Activated CD8-positive, alpha-beta memory T cell treated with anti-CD3 and anti-CD28 coated beads, Interleukin-2, amount 10 ng/mL, durations not matched to agents 7 days and 5 days (primary cell): Measurements from ENCODE around the gene KRT85. TPM values are rescaled to one million over a fixed set of nuclear protein-coding genes. Genes with fewer than 3 reads are reported as not detected.

Experiments
- ATAC-seq: fragments of 150-1000 bp; cut with Tn5 transposase; one replicate; pipeline ENCODE4 v1.10.0; 2021; ENCODE audit warnings: moderate library complexity
- CTCF ChIA-PET: fragments of 350-600 bp; sonication (Branson Sonifier 250); formaldehyde crosslinking; loops from one replicate; lab custom pipeline; 2021; ENCODE audit warnings: antibody characterized with exemption; lab: Charles Lee
- DNase-seq: peaks from one replicate; pipeline ENCODE4 v3.0.0-alpha.2; 2020
- H3K27ac Mint-ChIP-seq: one replicate; pipeline ENCODE4 v1.8.0; 2021; ENCODE audit warnings: mild to moderate bottlenecking, mixed read lengths
- H3K27me3 Mint-ChIP-seq: one replicate; pipeline ENCODE4 v1.8.0; 2021; ENCODE audit warnings: mixed read lengths
- H3K36me3 Mint-ChIP-seq: one replicate; pipeline ENCODE4 v1.8.0; 2021; ENCODE audit warnings: mild to moderate bottlenecking, mixed read lengths
- H3K4me1 Mint-ChIP-seq: one replicate; pipeline ENCODE4 v1.8.0; 2021; ENCODE audit warnings: mixed read lengths
- H3K4me3 Mint-ChIP-seq: one replicate; pipeline ENCODE4 v1.8.0; 2021; ENCODE audit warnings: mild to moderate bottlenecking, moderate library complexity, mixed read lengths
- H3K9me3 Mint-ChIP-seq: one replicate; pipeline ENCODE4 v1.8.0; 2022; ENCODE audit warnings: low read depth, mixed read lengths
- total RNA-seq, 2 experiments: library from RNA; stranded (reverse); gene quantifications; one replicate each; pipeline ENCODE4 v1.2.3, GENCODE V29; 2021

KRT85 gene
- total RNA-seq, 2 experiments from 2014 or later = not detected

DNA sequence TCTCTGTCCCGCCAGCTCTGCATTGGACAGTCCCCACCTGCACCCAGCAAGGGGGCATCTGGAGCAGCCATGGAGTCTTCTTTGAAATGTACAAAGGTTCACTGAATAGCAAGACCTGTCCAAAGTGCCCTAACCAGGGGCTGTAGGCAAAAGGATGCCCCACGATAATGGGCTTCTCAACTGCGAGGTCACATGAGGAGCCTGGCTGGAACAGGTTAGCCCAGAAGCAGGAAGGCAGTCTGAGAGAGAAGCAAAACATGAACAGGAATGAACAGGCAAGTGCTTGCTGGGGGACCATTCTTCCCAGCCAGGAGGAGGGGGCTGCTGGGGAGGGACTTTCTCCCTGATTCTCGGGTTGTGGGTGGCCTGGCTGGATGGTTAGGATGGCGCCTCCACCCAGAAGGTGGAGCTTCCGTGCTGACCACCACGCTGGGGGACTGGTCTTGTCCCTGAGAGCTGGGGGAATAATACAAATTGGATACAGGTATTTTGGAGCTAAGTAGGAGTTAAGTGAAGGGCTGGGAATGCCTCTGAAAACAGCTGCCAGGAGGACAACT is 7.1 kb downstream of the KRT85 start:
- no peaks in the 10 kb centered on the region for H3K36me3 Mint-ChIP-seq
- CTCF ChIA-PET = interaction anchor here (1.0 to 5.0 kb wide), 5 partner anchors 9 to 199 kb away, joined by 3 to 25 read pairs (median 5); no protein-coding TSS in a partner anchor
- H3K4me1 Mint-ChIP-seq = peaks cover 37% of the 10 kb centered on the region
- peaks cover 7% of the 10 kb centered on the region for H3K27me3 Mint-ChIP-seq
- no peak overlapping the region for H3K4me3 Mint-ChIP-seq
- H3K9me3 Mint-ChIP-seq = no peaks in the 10 kb centered on the region
- ATAC-seq = no peak
- no peak overlapping the region for H3K27ac Mint-ChIP-seq
- no peak for DNase-seq

DNA sequence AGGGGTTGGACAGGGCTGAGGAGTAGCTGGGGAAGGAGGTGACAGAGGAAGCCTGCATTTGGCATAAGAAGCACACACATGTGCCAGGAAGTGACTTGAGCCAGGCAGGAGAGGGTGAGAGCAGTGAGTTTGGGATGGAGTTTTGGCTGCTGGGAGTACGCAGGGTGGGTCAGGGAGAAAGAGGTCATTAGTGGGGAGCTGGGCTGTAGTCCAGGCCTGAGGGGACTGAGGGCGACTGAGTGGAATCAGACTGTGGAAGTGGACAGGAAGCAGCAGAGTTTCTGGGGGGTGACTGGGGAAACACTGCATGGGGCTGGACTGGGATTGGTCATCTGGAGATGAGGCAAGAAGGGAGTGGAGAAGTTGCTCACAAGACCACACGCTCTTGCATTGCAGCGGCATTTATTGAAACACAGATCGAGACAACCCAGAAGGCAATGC is 7.6 kb downstream of the KRT85 start:
- Mint-ChIP-seq H3K27ac (peak overlapping the region; percentile 0), H3K4me3 (no peak overlapping the region), H3K27me3 (peaks cover 8% of the 10 kb centered on the region), H3K4me1 (peaks cover 37% of the 10 kb centered on the region), H3K9me3 (no peaks in the 10 kb centered on the region), H3K36me3 (no peaks in the 10 kb centered on the region)
- DNase-seq (no peak), ATAC-seq (no peak)
- CTCF ChIA-PET = interaction anchor here (0.8 to 5.0 kb wide), 5 partner anchors 9 to 511 kb away, joined by 3 to 25 read pairs (median 5); no protein-coding TSS in a partner anchor

DNA sequence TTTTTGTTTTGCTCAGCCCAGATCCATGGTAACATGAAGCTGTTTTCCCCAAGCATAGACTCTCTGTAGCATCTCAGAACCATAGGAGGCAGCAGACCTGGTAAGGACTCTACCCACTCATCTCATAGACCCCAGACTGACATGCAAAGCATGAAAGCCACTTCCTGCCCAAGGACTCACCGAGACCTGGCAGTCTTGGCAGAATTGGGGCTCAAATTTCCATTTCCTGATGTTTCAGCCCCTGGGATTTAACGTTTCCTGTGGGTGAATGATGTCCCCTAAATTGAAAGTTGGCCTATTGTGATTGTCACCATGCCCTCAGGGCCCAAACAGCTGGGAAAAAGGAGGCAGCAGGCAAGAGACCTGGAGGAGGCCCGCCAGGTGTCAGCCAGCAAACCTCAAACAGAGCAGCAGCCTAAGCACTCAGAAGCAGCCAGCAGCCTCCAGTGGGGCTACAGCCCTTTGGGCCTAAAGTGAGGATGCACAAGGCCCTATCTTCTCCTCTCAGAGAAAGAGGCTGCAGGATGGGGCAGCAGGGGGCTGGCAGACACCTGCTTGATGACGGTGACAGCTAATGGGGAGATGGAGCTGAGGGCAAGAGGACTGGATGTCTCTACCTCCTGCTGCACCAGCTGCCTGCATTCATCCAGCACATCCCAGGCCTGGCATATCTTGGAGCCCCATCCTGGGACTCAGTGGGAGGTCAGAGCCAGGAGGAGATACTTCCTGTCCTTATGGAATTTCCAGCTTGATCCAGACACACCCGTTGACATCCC is 8.5 kb downstream of the KRT85 start:
- no peak overlapping the region for H3K4me3 Mint-ChIP-seq
- H3K4me1 Mint-ChIP-seq = peaks cover 37% of the 10 kb centered on the region
- no peaks in the 10 kb centered on the region for H3K9me3 Mint-ChIP-seq
- DNase-seq (peak; percentile 79), ATAC-seq (peak; percentile 93)
- H3K27ac Mint-ChIP-seq = peak overlapping the region; percentile 59
- H3K27me3 Mint-ChIP-seq = peaks cover 10% of the 10 kb centered on the region
- H3K36me3 Mint-ChIP-seq = no peaks in the 10 kb centered on the region
- CTCF ChIA-PET = interaction anchor here (0.7 to 5.0 kb wide), 16 partner anchors 9 to 523 kb away, joined by 3 to 25 read pairs (median 4); no protein-coding TSS in a partner anchor

DNA sequence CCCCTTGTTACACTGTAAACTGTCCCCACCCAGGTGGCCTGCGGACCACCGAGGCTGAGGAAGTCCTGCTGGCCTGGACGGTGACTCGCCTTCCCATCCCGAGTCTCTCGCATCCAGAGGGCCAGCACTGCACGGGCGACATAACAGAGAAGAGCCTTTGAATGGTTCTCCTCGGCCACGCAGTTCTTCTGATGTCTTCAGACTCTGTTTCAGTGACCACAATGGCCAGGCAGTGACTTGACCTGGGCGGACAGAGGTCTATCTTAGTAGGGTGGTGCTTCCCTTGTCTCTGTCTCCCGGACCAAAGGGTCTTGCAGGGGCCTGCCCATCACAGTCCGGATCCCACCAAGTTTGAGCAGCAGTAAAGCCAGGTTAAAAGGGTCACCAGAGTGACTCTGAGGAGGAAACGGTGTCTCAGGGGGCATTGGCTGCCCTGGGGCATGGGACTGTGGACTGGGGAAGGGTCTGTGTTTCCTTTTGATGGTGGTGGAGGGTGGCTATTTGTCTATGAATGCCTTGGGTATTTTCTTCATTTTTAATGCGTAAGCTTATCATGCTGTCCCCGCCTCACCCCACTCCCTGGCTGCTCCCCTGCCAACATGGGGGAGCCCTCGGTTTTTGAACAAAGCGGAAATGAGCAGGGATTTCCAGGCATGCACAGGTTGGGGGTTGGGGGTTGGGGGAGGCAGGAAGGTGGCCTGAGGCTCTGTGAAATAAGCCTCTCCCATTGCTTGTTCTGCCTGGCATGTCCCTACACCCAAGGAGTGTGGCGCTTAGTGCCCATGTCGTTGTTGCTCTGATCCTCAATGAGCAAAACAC is 10.3 kb downstream of the KRT85 start:
- Mint-ChIP-seq H3K27ac (no peak overlapping the region), H3K36me3 (no peaks in the 10 kb centered on the region), H3K4me3 (no peak overlapping the region), H3K4me1 (peaks cover 44% of the 10 kb centered on the region), H3K27me3 (peaks cover 16% of the 10 kb centered on the region), H3K9me3 (no peaks in the 10 kb centered on the region)
- ATAC-seq = no peak
- CTCF ChIA-PET = no interaction called here
- no peak for DNase-seq

DNA sequence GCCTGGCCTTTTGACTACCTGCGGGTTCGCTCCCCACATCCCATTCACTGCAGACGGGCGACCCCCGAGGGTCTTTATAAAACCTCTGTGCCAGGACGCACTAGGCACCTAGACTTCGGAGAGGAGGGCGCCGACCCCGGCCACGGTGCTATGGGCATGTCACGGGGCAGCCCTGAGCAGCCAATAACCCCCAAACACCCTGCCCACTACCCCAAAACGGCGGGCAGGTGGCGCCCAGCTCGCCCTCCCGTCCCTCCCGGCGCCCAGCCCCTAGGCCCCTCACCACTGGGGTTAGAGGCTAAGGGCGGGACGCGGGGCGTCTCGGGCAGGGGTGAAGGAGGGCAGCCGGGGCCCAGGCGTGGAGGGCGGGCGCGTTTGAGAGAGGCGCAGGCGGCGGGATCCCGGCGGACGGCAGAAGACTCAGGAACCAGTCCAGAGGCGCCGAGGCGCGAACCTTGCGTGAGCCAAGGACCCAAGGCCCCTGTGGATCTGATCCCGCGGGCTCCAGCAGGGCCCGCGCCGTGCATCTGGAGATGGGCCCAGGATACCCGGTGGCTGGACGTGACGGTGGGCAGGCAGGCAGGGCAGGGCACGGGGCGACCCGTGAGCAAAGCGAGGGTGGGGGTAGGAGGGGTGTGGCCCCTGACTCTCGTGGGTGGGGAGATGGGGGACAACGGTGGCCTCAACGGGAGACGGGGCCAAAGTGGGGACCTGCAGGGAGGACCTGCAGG is 11.1 kb downstream of the KRT85 start:
- Mint-ChIP-seq H3K27me3 (peaks cover 19% of the 10 kb centered on the region), H3K27ac (no peak overlapping the region), H3K36me3 (no peaks in the 10 kb centered on the region), H3K4me3 (no peak overlapping the region), H3K4me1 (peaks cover 45% of the 10 kb centered on the region), H3K9me3 (no peaks in the 10 kb centered on the region)
- DNase-seq = no peak
- CTCF ChIA-PET = interaction anchor here (1.1 kb wide), 1 partner anchor 12 kb away, joined by 3 read pairs; no protein-coding TSS in a partner anchor
- no peak for ATAC-seq

DNA sequence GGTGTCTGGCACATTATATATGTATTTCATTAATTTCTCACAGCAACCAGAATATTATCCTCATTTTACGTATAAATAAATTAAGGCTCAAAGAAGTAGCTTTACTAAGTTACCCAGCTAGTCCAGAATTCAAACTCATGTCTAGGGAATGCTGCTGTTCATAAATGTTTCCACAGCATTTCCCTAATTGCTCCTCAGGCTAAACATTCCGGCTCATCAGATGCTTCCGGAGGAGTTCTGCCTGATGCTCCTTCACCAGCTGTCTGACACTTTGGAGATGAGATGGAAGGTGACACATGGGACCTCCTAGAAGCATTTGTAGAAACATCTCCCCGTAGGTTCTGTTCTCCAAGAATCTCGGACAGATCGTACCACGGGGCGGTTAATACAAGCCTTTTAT is 12.1 kb downstream of the KRT85 start:
- CTCF ChIA-PET = interaction anchor here (1.1 kb wide), 1 partner anchor 13 kb away, joined by 3 read pairs; no protein-coding TSS in a partner anchor
- H3K4me1 Mint-ChIP-seq = peaks cover 48% of the 10 kb centered on the region

DNA sequence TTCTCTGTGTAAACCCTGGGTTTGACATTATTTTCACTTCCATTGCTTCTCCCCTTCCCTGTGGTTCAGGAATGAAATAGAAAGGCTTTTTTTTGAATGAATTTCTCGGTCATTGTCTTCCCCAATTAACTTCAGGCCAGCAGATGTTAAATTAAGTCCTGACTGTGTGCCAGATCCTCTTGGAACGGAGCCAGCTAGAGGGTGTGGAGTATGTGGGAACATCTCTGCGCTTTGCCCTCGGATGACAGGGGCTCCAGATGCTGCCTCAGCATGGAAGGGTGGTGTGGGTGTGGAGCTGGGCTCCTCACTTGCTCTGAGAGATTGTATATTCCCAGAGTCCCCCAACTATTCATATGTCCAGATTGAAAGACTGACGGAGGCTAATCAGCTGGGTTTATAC is 13.1 kb downstream of the KRT85 start:
- H3K27ac Mint-ChIP-seq = no peak overlapping the region
- ATAC-seq (no peak), DNase-seq (no peak)
- peaks cover 32% of the 10 kb centered on the region for H3K27me3 Mint-ChIP-seq
- H3K36me3 Mint-ChIP-seq = no peaks in the 10 kb centered on the region
- CTCF ChIA-PET = no interaction called here
- peaks cover 41% of the 10 kb centered on the region for H3K4me1 Mint-ChIP-seq
- no peak overlapping the region for H3K4me3 Mint-ChIP-seq
- H3K9me3 Mint-ChIP-seq = no peaks in the 10 kb centered on the region

More for the DNA sequence above, 12.1 kb downstream of the KRT85 start:
- DNase-seq (no peak), ATAC-seq (no peak)
- H3K27me3 Mint-ChIP-seq = peaks cover 26% of the 10 kb centered on the region
- no peak overlapping the region for H3K27ac Mint-ChIP-seq
- H3K9me3 Mint-ChIP-seq = no peaks in the 10 kb centered on the region
- no peak overlapping the region for H3K4me3 Mint-ChIP-seq
- H3K36me3 Mint-ChIP-seq = no peaks in the 10 kb centered on the region

DNA sequence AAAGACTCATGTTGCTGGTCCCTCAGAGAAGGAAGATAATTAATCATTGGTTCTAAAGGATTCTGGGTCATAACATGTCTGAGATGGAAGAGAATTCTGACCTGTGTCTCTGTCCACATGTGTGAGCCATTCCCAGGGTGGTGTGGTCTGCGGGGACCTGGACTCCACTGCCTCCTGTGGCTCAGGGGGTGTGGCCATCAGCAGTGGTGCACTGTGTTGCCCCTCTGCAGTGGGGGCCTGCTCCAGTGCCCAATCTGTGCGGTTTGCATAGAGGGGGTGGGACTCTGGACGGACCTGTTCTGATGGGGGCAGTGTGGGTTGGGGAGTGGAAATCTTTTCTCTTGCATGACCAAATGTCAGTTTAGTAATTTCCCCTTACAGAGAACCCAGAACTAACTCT is 13.5 kb downstream of the KRT85 start:
- H3K36me3 Mint-ChIP-seq = no peaks in the 10 kb centered on the region
- ATAC-seq (no peak), DNase-seq (no peak)
- H3K4me1 Mint-ChIP-seq = peaks cover 38% of the 10 kb centered on the region
- CTCF ChIA-PET = interaction anchor here (1.5 kb wide), 1 partner anchor 74 kb away, joined by 4 read pairs; no protein-coding TSS in a partner anchor
- H3K4me3 Mint-ChIP-seq = no peak overlapping the region
- H3K27me3 Mint-ChIP-seq = peaks cover 36% of the 10 kb centered on the region
- H3K27ac Mint-ChIP-seq = no peak overlapping the region
- no peaks in the 10 kb centered on the region for H3K9me3 Mint-ChIP-seq

DNA sequence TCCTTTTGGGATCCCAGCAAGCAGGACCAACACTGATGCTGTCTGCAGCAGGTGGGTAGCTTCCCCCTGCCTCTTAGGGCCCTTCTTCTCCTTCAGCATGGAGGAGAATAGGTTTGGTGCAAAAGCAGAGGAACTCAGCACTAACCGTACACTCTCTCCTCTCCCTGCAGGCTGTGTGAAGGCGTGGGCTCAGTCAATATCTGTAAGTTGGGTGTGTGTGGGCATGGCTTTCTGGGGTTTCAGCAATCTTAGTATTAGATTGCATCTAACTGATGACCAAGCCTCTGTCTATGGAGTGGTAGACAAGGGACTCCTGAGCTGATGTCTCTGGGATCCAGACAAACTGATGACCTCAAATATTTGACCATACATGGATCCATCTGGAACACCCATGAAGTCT is 14.3 kb downstream of the KRT85 start:
- Mint-ChIP-seq H3K4me1 (peaks cover 30% of the 10 kb centered on the region), H3K9me3 (no peaks in the 10 kb centered on the region), H3K4me3 (no peak overlapping the region), H3K27me3 (peaks cover 42% of the 10 kb centered on the region), H3K36me3 (no peaks in the 10 kb centered on the region), H3K27ac (no peak overlapping the region)
- CTCF ChIA-PET = interaction anchor here (1.5 kb wide), 1 partner anchor 74 kb away, joined by 4 read pairs; no protein-coding TSS in a partner anchor
- DNase-seq (no peak), ATAC-seq (no peak)

DNA sequence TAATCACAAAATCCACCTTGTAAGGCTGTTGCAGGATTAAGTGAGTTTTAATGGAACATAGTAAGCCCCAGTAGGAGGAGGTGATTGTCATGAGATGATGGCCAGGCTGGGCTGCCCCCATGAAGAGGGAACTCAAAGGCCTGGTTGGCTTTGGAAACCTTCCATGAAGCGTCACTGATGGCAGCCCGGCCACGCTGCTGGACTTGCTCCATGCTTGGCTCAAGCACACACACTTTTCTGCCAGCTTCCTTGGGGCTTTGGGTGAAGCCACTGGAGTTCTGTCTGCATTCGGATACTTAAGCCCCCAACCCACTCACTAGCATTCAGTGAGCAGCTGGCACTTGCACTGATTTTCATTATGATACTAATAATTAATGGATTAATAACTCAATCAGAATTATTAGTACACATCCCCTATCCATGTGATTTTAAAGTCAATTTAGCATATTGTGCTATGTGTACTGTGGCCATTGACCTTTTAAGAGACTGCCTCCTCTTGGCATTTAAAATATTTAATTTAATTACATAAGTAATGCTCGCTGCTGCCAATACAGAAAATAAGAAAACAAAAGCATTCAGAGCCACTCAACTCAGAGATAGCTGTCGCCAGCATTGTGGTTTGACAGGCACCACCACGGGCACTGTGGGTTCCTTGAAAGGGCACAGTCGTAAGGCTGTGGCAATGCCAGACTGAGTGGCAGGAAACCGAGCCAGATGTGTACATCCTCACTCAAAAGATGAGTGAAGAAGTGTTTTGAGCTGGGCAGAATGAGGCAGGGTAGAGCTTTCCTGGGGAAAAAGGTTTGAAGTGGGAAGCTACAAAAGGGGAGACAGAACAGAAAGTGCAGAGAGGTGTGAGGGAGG is 15.9 kb downstream of the KRT85 start:
- H3K27me3 Mint-ChIP-seq = peaks cover 46% of the 10 kb centered on the region
- peak; percentile 84 for DNase-seq
- no peaks in the 10 kb centered on the region for H3K9me3 Mint-ChIP-seq
- H3K4me1 Mint-ChIP-seq = peaks cover 25% of the 10 kb centered on the region
- H3K27ac Mint-ChIP-seq = peak overlapping the region; percentile 2
- H3K36me3 Mint-ChIP-seq = no peaks in the 10 kb centered on the region
- peak; percentile 91 for ATAC-seq
- CTCF ChIA-PET = interaction anchor here (0.6 to 1.2 kb wide), 7 partner anchors 11 to 528 kb away, joined by 3 to 9 read pairs (median 3); no protein-coding TSS in a partner anchor
- H3K4me3 Mint-ChIP-seq = peak overlapping the region; percentile 4

DNA sequence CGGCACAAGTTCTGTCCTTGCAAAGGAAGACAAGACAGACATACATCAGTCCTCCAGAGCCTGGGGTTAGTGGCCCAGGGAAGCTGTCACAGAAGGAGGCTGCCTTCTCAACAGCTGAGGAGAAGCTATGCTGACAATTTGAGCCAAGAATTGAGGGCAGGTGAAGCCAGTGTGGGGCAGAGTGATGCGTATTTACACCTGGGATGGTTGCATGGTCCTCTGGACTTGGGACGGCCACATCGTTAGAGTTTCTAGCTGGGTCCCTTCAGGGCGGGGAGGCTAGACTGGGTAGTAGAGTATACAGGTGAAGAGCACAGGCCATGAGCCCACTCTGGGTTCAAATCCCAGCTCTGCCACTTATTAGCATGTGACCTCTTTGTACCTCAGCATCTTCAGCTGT is 16.5 kb downstream of the KRT85 start:
- Mint-ChIP-seq H3K4me1 (peaks cover 25% of the 10 kb centered on the region), H3K4me3 (no peak overlapping the region), H3K9me3 (no peaks in the 10 kb centered on the region), H3K27ac (no peak overlapping the region), H3K27me3 (peaks cover 48% of the 10 kb centered on the region), H3K36me3 (no peaks in the 10 kb centered on the region)
- DNase-seq (no peak), ATAC-seq (no peak)
- CTCF ChIA-PET = interaction anchor here (0.9 to 1.2 kb wide), 3 partner anchors 14 to 72 kb away, joined by 3 read pairs; no protein-coding TSS in a partner anchor
